GM12878 (cell line): ENCODE measurements around the gene WNT5B.

ENCODE experiments used
- NBN ChIP-seq: fragments of 450-650 bp; IDR thresholded peaks from 2 replicates; pipeline ENCODE4 v1.6.1; 2016
- STAT3 ChIP-seq: IDR thresholded peaks from 2 replicates; pipeline ENCODE4 v1.6.1; 2011; ENCODE audit warnings: low read depth, low read length, improper control_type of control experiment

- TF ChIP-seq NBN (no peak), STAT3 (no peak)
Observed at GRCh38 chr12:1646569-1647284, 17.7 kb downstream of the WNT5B start.
